Measurements from ENCODE around the gene STEAP4.
"Not testable (repeated sequence)": the region's sequence is repeated elsewhere in the genome, so short reads cannot be mapped to it uniquely, and the experiment has no call there.

DNA sequence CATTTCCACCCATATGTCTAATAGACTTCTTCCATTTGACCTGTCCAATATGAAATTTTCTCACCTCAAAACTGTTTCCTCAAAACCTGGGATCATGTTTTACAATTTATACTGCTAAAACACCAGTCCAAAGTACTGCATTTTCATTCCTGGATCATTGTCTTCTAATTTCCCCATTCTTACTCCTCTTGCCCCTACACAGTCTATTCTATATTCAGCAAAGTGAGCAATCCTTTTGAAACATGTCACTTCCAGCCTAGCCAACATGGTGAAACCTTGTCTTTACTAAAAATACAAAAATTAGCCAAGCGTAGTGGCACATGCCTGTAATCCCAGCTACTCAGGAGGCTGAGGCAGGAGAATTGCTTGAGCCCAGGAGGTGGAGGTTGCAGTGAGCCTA lies 48.4 kb downstream of the STEAP4 start:
- TF ChIP-seq EZH2 (IDR thresholded peaks at IDR 0.05; ENCODE audit: insufficient read depth, poor library complexity, severe bottlenecking); EZH2phosphoT487 (IDR thresholded peaks at IDR 0.05; ENCODE audit: insufficient read depth, low read depth): not testable (repeated sequence)
